ENCODE data around the gene IRF6. TPM values are rescaled to one million over a fixed set of nuclear protein-coding genes. Genes with fewer than 3 reads are reported as not detected.
A peak's percentile ranks its signal among the peaks of the same experiment; 100 is the strongest.

IRF6 gene
- polyA plus RNA-seq, 1 donor, result 68.0 TPM

- Histone ChIP-seq H3K36me3 (ENCODE audit: control insufficient read depth, insufficient read depth, low read length) (no peaks in the 10 kb centered on the region), H3K9me3 (ENCODE audit: control insufficient read depth, low read depth, low read length) (no peaks in the 10 kb centered on the region), H3K27ac (ENCODE audit: low read length) (no peak overlapping the region), H3K4me1 (ENCODE audit: control insufficient read depth, insufficient read depth, low read length) (peaks cover 10% of the 10 kb centered on the region), H3K27me3 (ENCODE audit: control insufficient read depth, insufficient read depth, low read length) (no peaks in the 10 kb centered on the region), H3K4me3 (ENCODE audit: low read length) (no peak overlapping the region)
- no peak for DNase-seq
Measured at GRCh38 chr1:209761011-209761635, 44.8 kb downstream of the IRF6 start.

- Histone ChIP-seq H3K4me3 (ENCODE audit: low read length) (no peak overlapping the region), H3K36me3 (ENCODE audit: control insufficient read depth, insufficient read depth, low read length) (no peaks in the 10 kb centered on the region), H3K27me3 (ENCODE audit: control insufficient read depth, insufficient read depth, low read length) (no peaks in the 10 kb centered on the region), H3K4me1 (ENCODE audit: control insufficient read depth, insufficient read depth, low read length) (peaks cover 13% of the 10 kb centered on the region), H3K9me3 (ENCODE audit: control insufficient read depth, low read depth, low read length) (no peaks in the 10 kb centered on the region), H3K27ac (ENCODE audit: low read length) (no peak overlapping the region)
- DNase-seq, result no peak
- WGBS (ENCODE audit: insufficient coverage, low lambda C conversion rate), result no CpG with 5 or more reads among the region's 12 CpGs
Measured at GRCh38 chr1:209759829-209760359, 46.0 kb downstream of the IRF6 start.

DNA sequence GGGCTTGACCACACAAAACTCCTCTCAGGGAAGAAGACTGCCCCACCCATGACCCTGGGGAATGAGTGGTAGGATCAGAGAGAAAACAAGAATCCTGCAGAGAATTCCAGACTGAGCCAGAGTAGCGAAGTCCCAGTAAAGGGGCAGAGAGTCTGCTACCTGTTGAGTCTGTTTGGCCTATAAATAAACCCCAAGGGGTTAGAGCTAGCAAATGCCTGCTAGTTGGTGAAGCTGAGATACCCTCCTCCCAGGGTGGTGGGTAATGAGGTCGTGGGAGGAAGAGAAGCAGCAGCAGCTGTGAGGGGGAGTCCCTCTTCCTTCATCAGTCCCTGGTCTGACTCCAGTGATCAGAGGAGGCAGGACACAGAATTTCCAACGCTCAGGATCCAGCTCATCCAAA, 47.5 kb downstream of the IRF6 start:
- Histone ChIP-seq H3K4me3 (ENCODE audit: low read length) (no peak overlapping the region), H3K27me3 (ENCODE audit: control insufficient read depth, insufficient read depth, low read length) (no peaks in the 10 kb centered on the region), H3K36me3 (ENCODE audit: control insufficient read depth, insufficient read depth, low read length) (no peaks in the 10 kb centered on the region), H3K9me3 (ENCODE audit: control insufficient read depth, low read depth, low read length) (no peaks in the 10 kb centered on the region), H3K27ac (ENCODE audit: low read length) (no peak overlapping the region), H3K4me1 (ENCODE audit: control insufficient read depth, insufficient read depth, low read length) (peaks cover 13% of the 10 kb centered on the region)
- no peak for DNase-seq
- no CpG with 5 or more reads among the region's 3 CpGs for WGBS (ENCODE audit: insufficient coverage, low lambda C conversion rate)

DNA sequence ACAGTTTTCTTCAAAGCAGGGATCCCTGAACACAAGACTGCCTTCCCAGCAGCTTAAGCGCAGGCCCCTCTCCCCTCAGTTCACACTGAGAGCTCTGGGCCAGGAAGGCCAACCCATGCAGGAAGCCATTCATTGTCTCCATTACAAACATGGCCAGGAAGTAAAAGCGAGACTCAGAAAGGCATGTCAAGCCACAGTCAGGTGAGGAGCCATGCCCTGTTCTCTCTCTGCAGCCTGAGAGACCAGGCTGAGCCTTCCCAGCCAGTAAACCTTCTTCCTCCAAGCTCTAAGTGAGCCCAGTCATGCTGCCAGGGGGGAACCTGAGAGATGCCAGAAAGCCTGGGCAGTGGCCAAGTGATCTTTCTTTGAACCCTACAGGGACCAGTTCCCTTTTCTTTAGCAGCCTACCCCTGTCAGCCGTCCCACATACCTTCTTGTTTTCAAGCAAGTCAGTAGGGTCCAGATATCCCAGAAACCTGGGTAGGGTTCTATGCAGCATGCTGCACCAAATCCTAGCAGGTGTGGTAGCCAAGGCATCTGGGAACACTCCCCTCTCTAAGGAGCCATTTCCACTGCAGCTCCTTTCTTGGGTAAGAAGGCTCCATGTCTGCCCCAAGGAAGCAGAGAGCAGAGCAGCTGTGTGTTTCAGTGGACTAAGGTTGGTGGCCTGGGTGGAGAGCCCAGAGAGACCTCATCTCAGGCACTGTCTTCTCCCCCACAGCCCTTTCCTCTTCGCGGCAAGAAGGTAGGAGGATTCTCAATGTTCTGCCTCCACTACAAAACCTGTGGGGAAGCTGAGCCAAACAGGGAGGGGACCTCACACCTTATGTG, 49.1 kb downstream of the IRF6 start:
- no CpG with 5 or more reads among the region's 5 CpGs for WGBS (ENCODE audit: insufficient coverage, low lambda C conversion rate)
- peaks cover 13% of the 10 kb centered on the region for H3K4me1 ChIP-seq (ENCODE audit: control insufficient read depth, insufficient read depth, low read length)
- H3K36me3 ChIP-seq (ENCODE audit: control insufficient read depth, insufficient read depth, low read length), result no peaks in the 10 kb centered on the region
- H3K4me3 ChIP-seq (ENCODE audit: low read length), result peak overlapping the region; percentile 35
- H3K27me3 ChIP-seq (ENCODE audit: control insufficient read depth, insufficient read depth, low read length), result no peaks in the 10 kb centered on the region
- no peaks in the 10 kb centered on the region for H3K9me3 ChIP-seq (ENCODE audit: control insufficient read depth, low read depth, low read length)
- no peak for DNase-seq
- peak overlapping the region; percentile 81 for H3K27ac ChIP-seq (ENCODE audit: low read length)

DNA sequence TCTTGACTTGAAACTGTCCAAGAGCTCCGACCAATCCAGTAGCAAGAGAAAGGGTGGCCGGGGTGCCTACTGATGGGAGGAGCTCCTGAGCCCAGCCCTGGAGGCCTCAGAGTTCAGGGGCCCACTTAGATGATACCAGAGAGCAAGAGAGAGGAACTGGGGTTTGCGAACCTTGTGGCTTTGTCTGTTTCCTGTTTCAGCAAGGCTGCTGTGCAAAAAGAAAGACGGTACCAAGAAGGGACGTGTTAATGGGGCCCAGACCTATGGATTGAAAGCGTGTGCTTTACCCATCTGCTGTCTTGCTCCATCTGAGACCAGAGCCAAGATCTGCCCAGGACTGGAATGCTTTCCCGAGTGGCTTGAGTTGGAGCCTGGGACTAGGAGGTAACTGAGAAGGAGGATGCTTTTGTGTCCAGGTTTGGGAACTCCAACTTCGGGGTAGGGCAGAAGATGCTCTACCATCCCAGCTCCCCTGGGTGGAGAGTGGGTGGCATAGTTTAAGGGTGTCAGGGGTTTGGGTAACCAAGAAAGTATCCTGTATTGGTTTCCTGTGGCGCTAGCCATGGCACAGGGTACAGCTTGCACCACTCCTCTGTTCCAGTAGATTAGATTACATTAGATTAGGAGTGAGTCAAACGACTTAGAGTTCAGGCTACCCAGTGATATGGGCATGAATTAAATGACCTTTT, 49.9 kb downstream of the IRF6 start, which contains the start of gene TRAF3IP3:
Gene TRAF3IP3, plus strand, starts transcription at position 128 of the 689 bp plus-strand sequence. CDS start 3,987 bp downstream, outside the sequence.
- H3K9me3 ChIP-seq (ENCODE audit: control insufficient read depth, low read depth, low read length), result no peaks in the 10 kb centered on the region
- peaks cover 16% of the 10 kb centered on the region for H3K4me1 ChIP-seq (ENCODE audit: control insufficient read depth, insufficient read depth, low read length)
- peak within 1 kb of the TSS; percentile 81 for H3K27ac ChIP-seq (ENCODE audit: low read length)
- H3K4me3 ChIP-seq (ENCODE audit: low read length), result peak within 1 kb of the TSS; percentile 35
- peak; percentile 74 to 83 for DNase-seq
- no peaks in the 10 kb centered on the region for H3K27me3 ChIP-seq (ENCODE audit: control insufficient read depth, insufficient read depth, low read length)
- H3K36me3 ChIP-seq (ENCODE audit: control insufficient read depth, insufficient read depth, low read length), result no peaks in the 10 kb centered on the region
- no CpG with 5 or more reads among the region's 10 CpGs for WGBS (ENCODE audit: insufficient coverage, low lambda C conversion rate)

DNA sequence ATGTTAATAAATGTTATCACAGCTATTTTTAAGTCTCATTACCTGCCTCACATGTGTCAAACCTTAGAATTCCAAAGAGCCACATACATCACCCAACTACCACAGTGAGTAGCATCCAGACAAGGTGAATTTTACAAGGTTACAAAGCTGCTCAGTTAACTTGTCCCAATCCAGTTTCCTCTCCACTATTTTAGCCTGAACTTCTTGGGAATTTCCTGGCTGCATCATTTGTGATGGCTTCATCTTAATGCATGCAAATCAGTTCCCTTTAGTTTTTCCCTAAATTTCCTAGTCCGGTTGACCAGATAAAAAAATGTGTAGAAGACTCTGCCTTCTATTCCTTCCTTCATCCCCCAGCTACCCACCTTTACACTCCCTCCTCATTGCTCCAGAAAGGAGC, 50.7 kb downstream of the IRF6 start:
- H3K4me1 ChIP-seq (ENCODE audit: control insufficient read depth, insufficient read depth, low read length), result peaks cover 16% of the 10 kb centered on the region
- H3K9me3 ChIP-seq (ENCODE audit: control insufficient read depth, low read depth, low read length), result no peaks in the 10 kb centered on the region
- no peaks in the 10 kb centered on the region for H3K36me3 ChIP-seq (ENCODE audit: control insufficient read depth, insufficient read depth, low read length)
- H3K4me3 ChIP-seq (ENCODE audit: low read length), result no peak overlapping the region
- H3K27ac ChIP-seq (ENCODE audit: low read length), result peak overlapping the region; percentile 81
- H3K27me3 ChIP-seq (ENCODE audit: control insufficient read depth, insufficient read depth, low read length), result no peaks in the 10 kb centered on the region
- no peak for DNase-seq
- WGBS (ENCODE audit: insufficient coverage, low lambda C conversion rate), result no CpG with 5 or more reads among the region's 1 CpG

DNA sequence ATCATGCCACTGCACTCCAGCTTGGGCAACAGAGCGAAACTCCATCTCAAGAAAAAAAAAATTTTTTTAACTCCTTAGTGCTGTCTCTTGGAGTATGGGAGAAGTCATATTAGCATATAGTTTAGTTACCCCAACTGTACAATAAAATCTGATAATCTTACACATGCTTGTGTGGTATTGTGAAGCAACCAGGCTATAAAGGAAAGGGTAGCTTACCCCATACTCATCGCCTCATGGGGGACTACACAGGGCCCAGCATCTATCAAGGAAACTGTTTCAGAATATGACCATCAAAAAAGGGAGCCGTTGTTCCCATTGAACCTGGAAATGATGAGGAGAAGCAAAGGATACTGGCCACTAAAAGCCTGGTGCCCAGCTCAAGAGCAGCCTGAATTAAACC, 53.1 kb downstream of the IRF6 start:
- WGBS (ENCODE audit: insufficient coverage, low lambda C conversion rate), result 100% methylated on average over 1 of the region's 3 CpGs
- no peaks in the 10 kb centered on the region for H3K36me3 ChIP-seq (ENCODE audit: control insufficient read depth, insufficient read depth, low read length)

GRCh38 chr1:209751627-209752231, 54.2 kb downstream of the IRF6 start:
- Histone ChIP-seq H3K27ac (ENCODE audit: low read length) (peak overlapping the region; percentile 69), H3K27me3 (ENCODE audit: control insufficient read depth, insufficient read depth, low read length) (no peaks in the 10 kb centered on the region), H3K36me3 (ENCODE audit: control insufficient read depth, insufficient read depth, low read length) (no peaks in the 10 kb centered on the region), H3K9me3 (ENCODE audit: control insufficient read depth, low read depth, low read length) (no peaks in the 10 kb centered on the region), H3K4me1 (ENCODE audit: control insufficient read depth, insufficient read depth, low read length) (peaks cover 28% of the 10 kb centered on the region), H3K4me3 (ENCODE audit: low read length) (no peak overlapping the region)
- 43% methylated on average over 1 of the region's 5 CpGs for WGBS (ENCODE audit: insufficient coverage, low lambda C conversion rate)
- DNase-seq, result peak in 1 of 2 donors; percentile 62

More for the DNA sequence above, 53.1 kb downstream of the IRF6 start:
- DNase-seq, result no peak
- Histone ChIP-seq H3K9me3 (ENCODE audit: control insufficient read depth, low read depth, low read length) (no peaks in the 10 kb centered on the region), H3K4me3 (ENCODE audit: low read length) (no peak overlapping the region), H3K4me1 (ENCODE audit: control insufficient read depth, insufficient read depth, low read length) (peaks cover 21% of the 10 kb centered on the region), H3K27me3 (ENCODE audit: control insufficient read depth, insufficient read depth, low read length) (no peaks in the 10 kb centered on the region), H3K27ac (ENCODE audit: low read length) (no peak overlapping the region)

GRCh38 chr1:209749670-209750323, 56.1 kb downstream of the IRF6 start:
- Histone ChIP-seq H3K27me3 (ENCODE audit: control insufficient read depth, insufficient read depth, low read length) (no peaks in the 10 kb centered on the region), H3K36me3 (ENCODE audit: control insufficient read depth, insufficient read depth, low read length) (no peaks in the 10 kb centered on the region), H3K9me3 (ENCODE audit: control insufficient read depth, low read depth, low read length) (no peaks in the 10 kb centered on the region), H3K4me3 (ENCODE audit: low read length) (no peak overlapping the region), H3K4me1 (ENCODE audit: control insufficient read depth, insufficient read depth, low read length) (peaks cover 16% of the 10 kb centered on the region), H3K27ac (ENCODE audit: low read length) (no peak overlapping the region)
- DNase-seq, result no peak
- 56% methylated on average over 4 of the region's 6 CpGs for WGBS (ENCODE audit: insufficient coverage, low lambda C conversion rate)
